HepG2 (cell line): ENCODE data around the gene MTCH1. TPM values are rescaled to one million over a fixed set of nuclear protein-coding genes. Genes with fewer than 3 reads are reported as not detected.

Source experiments
- ATAC-seq: fragments of 200-7000 bp; cut with Tn5 transposase; 3 replicates; pipeline ENCODE4 v1.9.1; 2020; ENCODE audit warnings: mild to moderate bottlenecking, moderate library complexity
- BruUV-seq: library from RNA; stranded (reverse); fragments of 400-500 nt; replicated peaks from 2 replicates; lab custom pipeline; 2021; lab: Mats Ljungman, UMichigan
- CTCF ChIA-PET: fragments of 300-600 bp; formaldehyde crosslinking; extraction: SDS; loops from one replicate; lab custom pipeline; 2021; ENCODE audit warnings: low total read pairs, inconsistent platforms, low intra/inter-chr PET ratio; lab: Yijun Ruan, JAX
- POLR2A ChIA-PET: fragments of 350-600 bp; sonication (Branson Sonifier 250); formaldehyde crosslinking; loops from one replicate; lab custom pipeline; 2020; ENCODE audit warnings: antibody characterized with exemption, inconsistent platforms; lab: Yijun Ruan, JAX
- DNase-seq: peaks from one replicate; pipeline ENCODE4 v3.0.0-alpha.2; 2015; ENCODE audit warnings: low spot score
- FAIRE-seq: peaks from 3 replicates; lab custom pipeline; 2011; peaks lifted over from hg19 to GRCh38; lab: Jason Lieb, UNC
- H2AFZ ChIP-seq: one replicate; pipeline ENCODE4 v1.6.1; 2011; ENCODE audit warnings: low read length, inconsistent platforms
- H3K27ac ChIP-seq: fragments of 300-600 bp; 3 replicates; pipeline ENCODE4 v1.8.0; 2011; ENCODE audit warnings: mixed run types, mild to moderate bottlenecking, mixed read lengths, low read length, inconsistent platforms; ENCODE audit not compliant: insufficient read depth; ENCODE audit errors: extremely low read length
- H3K27me3 ChIP-seq, 2 experiments: fragments of 200-600 bp in 1 of 2; 2 replicates in 1 of 2; 3 replicates in 1 of 2; pipeline versions ENCODE4 v1.6.0 to v1.8.0; 2011; ENCODE audit warnings: low read length in 2 of 2, mild to moderate bottlenecking in 2 of 2, moderate library complexity in 2 of 2, inconsistent platforms in 1 of 2; ENCODE audit not compliant: insufficient read depth in 2 of 2, control insufficient read depth in 1 of 2
- H3K36me3 ChIP-seq, 2 experiments: fragments of 200-600 bp in 1 of 2; replicated peaks in 1 of 2; 2 replicates in 1 of 2; 3 replicates in 1 of 2; pipeline versions ENCODE4 v1.5.1 to v1.8.0; 2011; ENCODE audit warnings: low read length in 2 of 2, inconsistent platforms in 1 of 2; ENCODE audit not compliant: insufficient read depth in 2 of 2, control insufficient read depth in 1 of 2
- H3K4me1 ChIP-seq: 2 replicates; pipeline ENCODE4 v1.5.1; 2012; ENCODE audit warnings: low read length, inconsistent platforms; ENCODE audit not compliant: insufficient read depth
- H3K4me2 ChIP-seq: 2 replicates; pipeline ENCODE4 v1.6.0; 2011; ENCODE audit warnings: low read depth, low read length, inconsistent platforms
- H3K4me3 ChIP-seq, 3 experiments: fragments of 200-600 bp in 1 of 3; sonication (generic), shearing (Covaris generic) in 1 of 3; replicated peaks in 1 of 3; 2 replicates each; pipeline ENCODE4 v1.5.1; 2011 to 2016; ENCODE audit warnings: low read length in 3 of 3, inconsistent platforms in 2 of 3, low read depth in 2 of 3, mild to moderate bottlenecking in 2 of 3, control low read depth in 1 of 3, mixed read lengths in 1 of 3; ENCODE audit not compliant: insufficient read depth in 1 of 3
- H3K79me2 ChIP-seq: one replicate; pipeline ENCODE4 v1.6.1; 2011; ENCODE audit warnings: low read length, inconsistent platforms; ENCODE audit not compliant: insufficient read depth
- H3K9ac ChIP-seq: 2 replicates; pipeline ENCODE4 v1.6.0; 2011; ENCODE audit warnings: mild to moderate bottlenecking, low read depth, low read length, inconsistent platforms; ENCODE audit not compliant: insufficient read depth
- H3K9me3 ChIP-seq: 2 replicates; pipeline ENCODE4 v1.5.1; 2012; ENCODE audit warnings: mild to moderate bottlenecking, low read length
- H4K20me1 ChIP-seq: 2 replicates; pipeline ENCODE4 v1.6.0; 2011; ENCODE audit warnings: inconsistent platforms, mild to moderate bottlenecking, low read length, moderate library complexity; ENCODE audit not compliant: insufficient read depth
- AHDC1 ChIP-seq: sonication (generic); formaldehyde crosslinking; IDR thresholded peaks from 2 replicates; pipeline ENCODE4 v1.5.1; 2020; ENCODE audit warnings: mild to moderate bottlenecking, missing genetic modification reagents, borderline replicate concordance
- MLXIP ChIP-seq: sonication (generic); formaldehyde crosslinking; IDR thresholded peaks from 2 replicates; pipeline ENCODE4 v1.9.0; 2021; ENCODE audit warnings: missing genetic modification reagents, borderline replicate concordance
- NFYB ChIP-seq: sonication (generic); formaldehyde crosslinking; IDR thresholded peaks from 2 replicates; pipeline ENCODE4 v1.4.0; 2020; ENCODE audit warnings: missing genetic modification reagents
- PHF20 ChIP-seq: sonication (generic); formaldehyde crosslinking; IDR thresholded peaks from 2 replicates; pipeline ENCODE4 v1.5.0; 2020; ENCODE audit warnings: mild to moderate bottlenecking, missing genetic modification reagents
- SYNCRIP ChIP-seq: fragments of 200-400 bp; formaldehyde crosslinking; IDR thresholded peaks from 2 replicates; pipeline ENCODE4 v1.6.1; 2018; ENCODE audit warnings: mild to moderate bottlenecking, low read depth, low read length; ENCODE audit not compliant: insufficient read depth
- TOE1 ChIP-seq: sonication (generic); formaldehyde crosslinking; IDR thresholded peaks from 2 replicates; pipeline ENCODE4 v1.4.0; 2020; ENCODE audit warnings: mild to moderate bottlenecking, missing genetic modification reagents
- ZNF121 ChIP-seq: sonication (generic); formaldehyde crosslinking; IDR thresholded peaks from 2 replicates; pipeline ENCODE4 v1.5.0; 2020; ENCODE audit warnings: mild to moderate bottlenecking, missing genetic modification reagents
- ZNF296 ChIP-seq: sonication (generic); formaldehyde crosslinking; conservative IDR thresholded peaks from 2 replicates; pipeline ENCODE4 v1.5.0; 2020; ENCODE audit warnings: mild to moderate bottlenecking, missing genetic modification reagents
- WGBS: methylation state at CpG from one replicate; pipeline ENCODE4 v1.1.6; 2017; ENCODE audit warnings: low lambda C conversion rate; 5-methylcytosine and 5-hydroxymethylcytosine counted together
- in situ Hi-C: cut with HindIII; loops from 2 replicates; pipeline ENCODE4 v1.10.0; 2017; ENCODE audit warnings: low pct_unique_long_range_greater_than_20kb; ENCODE audit not compliant: extremely low pct_ligation_motif_present
- intact Hi-C: fragments of 100-400 bp; cut with micrococcal nuclease; formaldehyde crosslinking; loops from one replicate; pipeline ENCODE4 v1.10.0; 2022; ENCODE audit not compliant: unreplicated experiment
- polyA plus RNA-seq, 8 experiments: library from polyadenylated mRNA; depleted of rRNA in 3 of 8; stranded (reverse) in 7 of 8; unstranded in 1 of 8; fragments of >200 nt; fragmentation: Illumina TruSeq in 4 of 8; extraction: Trizol in 4 of 8; gene quantifications; 2 replicates each; pipeline versions ENCODE4 v1.2.1 to v1.2.3, GENCODE V29; 2011 to 2016; ENCODE audit warnings: low read depth in 4 of 8, missing spikeins in 1 of 8, mixed read lengths in 1 of 8; ENCODE audit not compliant: insufficient read depth in 1 of 8
- total RNA-seq, 5 experiments: library from RNA; depleted of rRNA; stranded (reverse); fragments of >200 nt; fragmentation: Illumina TruSeq; extraction: Trizol; gene quantifications; 2 replicates each; pipeline ENCODE4 v1.2.3, GENCODE V29; 2016; ENCODE audit warnings: low read depth in 1 of 5

Gene MTCH1
- total and polyA plus RNA-seq, 2 of the 13 experiments (the other 11 are each of a cell fraction or from before 2014, with no cell fraction given), result 86.2 to 144 TPM

DNA sequence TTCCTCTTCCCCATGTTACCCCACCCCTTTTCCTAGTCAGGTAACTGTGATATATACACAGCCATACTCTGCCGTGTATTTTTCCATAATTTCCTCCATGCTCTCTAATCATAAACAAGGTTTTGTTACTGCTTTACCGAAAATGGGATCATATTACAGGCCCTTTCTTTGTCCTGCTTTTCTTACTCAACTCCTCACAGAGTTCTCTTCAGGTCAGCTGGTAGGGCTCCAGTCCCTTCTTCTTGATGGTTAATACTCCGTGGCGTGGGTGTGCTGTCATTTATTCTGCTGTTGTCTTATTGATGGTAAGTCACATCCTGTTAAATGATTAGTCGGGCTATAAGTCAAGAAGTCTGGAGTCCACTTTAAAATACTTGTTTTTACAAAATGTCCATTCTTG is 56.4 kb downstream of the MTCH1 start:
- WGBS, result 58% methylated on average over 5 of the region's 5 CpGs
- TF ChIP-seq ZNF121 (CRISPR knock-in tag), result no peak
- Histone ChIP-seq H3K4me2 (no peak overlapping the region), H2AFZ (no peak overlapping the region), H4K20me1 (no peaks in the 10 kb centered on the region), H3K27ac (no peak overlapping the region), H3K9me3 (no peaks in the 10 kb centered on the region), H3K36me3 (peaks cover 2 to 4% of the 10 kb centered on the region in 2 experiments; a peak in 3 of 5 replicates), H3K4me3 (no peak overlapping the region), H3K27me3 (no peaks in the 10 kb centered on the region), H3K9ac (no peak overlapping the region), H3K79me2 (no peaks in the 10 kb centered on the region), H3K4me1 (peaks cover 11% of the 10 kb centered on the region; the same call in 1 of the 2 replicates)
- intact Hi-C loops (loop anchor here (5.0 kb wide), 1 partner anchor 563 kb away; no protein-coding TSS in a partner anchor), in situ Hi-C loops (no loop called here)
- ATAC-seq (no peak), DNase-seq (no peak), FAIRE-seq (no peak)
- ChIA-PET POLR2A (no interaction called here), CTCF (no interaction called here)
- no TSS peak for BruUV-seq

- CTCF ChIA-PET, result no interaction called here
- POLR2A ChIA-PET, result no interaction called here
- Histone ChIP-seq H3K27me3 (no peaks in the 10 kb centered on the region), H3K9me3 (no peaks in the 10 kb centered on the region), H3K4me3 (no peak overlapping the region), H3K27ac (no peak overlapping the region), H2AFZ (no peak overlapping the region), H3K36me3 (peaks cover 2 to 5% of the 10 kb centered on the region in 2 experiments; a peak in 3 of 5 replicates), H3K79me2 (no peaks in the 10 kb centered on the region), H3K9ac (no peak overlapping the region), H3K4me2 (no peak overlapping the region), H4K20me1 (no peaks in the 10 kb centered on the region), H3K4me1 (peaks cover 11% of the 10 kb centered on the region; the same call in 1 of the 2 replicates)
- no TSS peak for BruUV-seq
- DNase-seq, result no peak
- intact Hi-C loops (loop anchor here (5.0 kb wide), 1 partner anchor 563 kb away; no protein-coding TSS in a partner anchor), in situ Hi-C loops (no loop called here)
- WGBS, result 67% methylated on average over 10 of the region's 10 CpGs
- ATAC-seq, result no peak
- FAIRE-seq, result no peak
- TF ChIP-seq PHF20 (CRISPR knock-in tag), result no peak
- no peak for TF ChIP-seq ZNF296 (CRISPR knock-in tag)
- TF ChIP-seq NFYB (CRISPR knock-in tag), result no peak
- TF ChIP-seq TOE1 (CRISPR knock-in tag), result no peak
- no peak for TF ChIP-seq SYNCRIP
- TF ChIP-seq MLXIP (CRISPR knock-in tag), result no peak
- TF ChIP-seq AHDC1 (CRISPR knock-in tag), result no peak
Measured at GRCh38 chr6:36929152-36929551, 56.8 kb downstream of the MTCH1 start.
